HG03354 (cell line): ENCODE results near the gene HSPG2.
A peak's percentile ranks its signal among the peaks of the same experiment; 100 is the strongest.

ENCODE experiments used
- ATAC-seq: cut with Tn5 transposase; IDR thresholded peaks from one replicate; pipeline ENCODE4 v1.9.1; 2021; ENCODE audit warnings: mild to moderate bottlenecking; ENCODE audit not compliant: unreplicated experiment, poor library complexity, severe bottlenecking

Gene HSPG2

DNA sequence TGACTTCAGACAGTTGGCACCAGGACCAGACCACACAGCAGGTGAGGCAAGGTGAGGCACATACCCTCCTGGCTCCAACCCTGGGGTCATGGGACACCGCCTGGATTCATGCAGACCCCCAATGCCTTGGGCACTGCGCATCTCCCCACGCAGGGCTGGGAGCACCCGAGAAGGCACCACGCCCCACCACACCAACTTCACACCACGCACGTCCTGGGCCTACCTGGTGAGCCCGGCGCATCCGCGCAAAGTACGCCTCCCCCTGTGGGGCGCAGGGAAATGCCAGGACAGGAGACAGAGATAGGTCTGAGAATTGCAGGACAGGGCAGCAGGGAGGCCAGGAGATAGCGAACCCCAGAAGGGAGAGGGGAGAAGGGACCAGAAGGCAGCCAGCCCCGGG lies 66.5 kb downstream of the HSPG2 start:
- no peak for ATAC-seq

DNA sequence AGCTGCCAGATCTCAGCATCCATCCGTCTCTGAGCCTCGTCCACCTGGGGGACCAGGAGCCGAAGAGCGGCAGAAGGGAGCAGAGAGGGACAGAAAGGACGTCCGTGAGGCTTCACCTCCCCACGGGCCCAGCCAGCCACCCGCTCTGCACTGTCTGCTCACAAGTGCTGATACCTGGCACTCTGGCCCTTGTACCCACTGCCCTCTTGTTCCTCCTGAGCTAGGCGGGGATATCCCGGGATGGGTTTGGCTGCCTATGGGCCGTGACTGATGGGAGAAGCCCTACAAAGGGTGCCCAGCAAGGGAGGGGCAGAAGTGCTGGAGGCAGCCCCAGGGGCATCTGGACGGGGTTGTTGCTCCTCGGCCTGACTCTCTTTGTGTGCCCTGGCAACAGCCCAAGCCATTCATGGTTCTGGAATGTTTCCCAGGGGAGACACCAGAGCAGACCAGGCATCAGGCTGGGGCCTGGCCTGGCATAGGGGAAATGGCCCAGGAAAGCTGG lies 67.4 kb downstream of the HSPG2 start:
- no peak for ATAC-seq

DNA sequence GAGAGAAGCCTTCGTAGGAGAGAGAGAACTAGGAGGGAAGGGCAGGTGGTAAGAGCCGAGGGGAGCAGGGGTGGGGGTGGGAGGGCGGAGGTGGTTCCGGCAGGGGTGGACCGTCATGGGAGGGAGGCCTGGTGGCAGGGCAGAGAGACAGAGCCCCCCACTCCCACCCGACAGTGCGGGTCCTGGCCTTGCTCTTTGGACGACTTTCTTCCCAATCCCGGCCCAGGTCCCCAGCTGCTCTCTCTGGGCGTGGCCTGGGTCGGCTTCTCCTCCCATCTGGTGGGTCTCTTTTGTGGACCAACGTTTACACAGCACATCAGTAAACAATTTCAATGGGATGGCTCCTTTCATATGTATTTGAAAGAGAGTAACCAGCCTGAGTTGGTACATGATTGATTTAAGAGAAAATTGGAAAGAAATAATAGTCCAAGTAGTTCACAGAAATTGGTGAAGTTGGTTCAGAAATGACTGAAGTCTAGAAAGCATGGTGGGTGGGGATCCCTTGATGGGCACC lies 68.1 kb downstream of the HSPG2 start:
- ATAC-seq: no peak

DNA sequence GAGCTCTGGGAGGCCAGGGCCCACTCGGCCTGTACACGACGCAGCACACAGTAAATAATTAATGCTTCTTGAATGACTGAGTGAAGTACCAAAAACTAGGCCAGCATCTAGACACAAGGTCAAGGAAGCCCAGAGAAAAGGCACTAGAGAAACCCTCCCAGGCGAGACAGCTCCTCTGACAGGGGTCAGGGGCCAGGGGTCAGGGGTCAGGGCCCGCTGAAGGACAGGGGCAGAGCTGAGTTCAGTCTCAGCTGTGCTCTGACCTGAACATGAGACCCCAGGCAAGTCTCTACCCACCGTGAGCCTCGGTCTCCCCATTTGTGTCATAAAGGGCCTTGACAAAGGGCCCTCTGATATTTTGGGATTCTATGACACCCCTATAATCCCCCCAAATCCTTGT lies 68.6 kb downstream of the HSPG2 start:
- no peak for ATAC-seq

DNA sequence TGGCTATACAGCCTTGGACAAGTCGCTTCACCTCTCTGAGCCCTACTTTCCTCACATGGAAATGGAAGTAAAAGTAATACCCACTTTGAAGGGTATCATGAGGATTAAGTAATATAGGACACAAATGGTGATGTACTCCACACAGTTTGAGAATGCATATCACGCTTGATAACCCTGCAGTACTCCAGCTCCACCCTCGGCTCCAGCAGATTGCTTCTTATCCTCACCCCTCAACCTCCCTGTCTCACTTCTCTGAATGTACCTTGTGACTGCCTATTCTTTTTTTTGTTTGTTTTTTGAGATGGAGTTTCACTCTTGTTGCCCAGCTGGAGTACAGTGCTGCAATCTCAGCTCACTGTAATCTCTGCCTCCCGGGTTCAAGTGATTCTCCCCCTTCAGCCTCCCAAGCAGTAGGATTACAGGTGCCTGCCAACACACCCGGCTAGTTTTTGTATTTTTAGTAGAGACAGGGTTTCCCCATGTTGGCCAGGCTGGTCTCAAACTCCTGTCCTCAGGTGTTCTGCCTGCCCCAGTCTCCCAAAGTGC lies 69.6 kb downstream of the HSPG2 start:
- ATAC-seq: no peak

DNA sequence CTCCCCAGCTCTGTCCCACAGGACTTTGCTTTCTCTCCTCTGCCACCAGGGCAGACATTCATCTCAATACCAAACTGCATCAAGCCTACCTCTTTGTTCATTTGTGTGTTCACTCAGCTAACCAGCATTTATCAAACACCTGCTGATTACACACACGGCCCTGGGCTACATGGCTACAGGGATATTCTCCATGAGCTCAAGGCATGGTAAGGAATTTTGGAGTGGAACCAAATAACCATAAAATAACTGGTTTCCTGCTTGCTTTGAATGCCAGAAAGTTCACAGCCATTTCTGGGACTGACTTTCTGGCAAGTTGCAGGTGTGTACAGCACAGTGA lies 70.4 kb downstream of the HSPG2 start:
- peak; percentile 8 for ATAC-seq

DNA sequence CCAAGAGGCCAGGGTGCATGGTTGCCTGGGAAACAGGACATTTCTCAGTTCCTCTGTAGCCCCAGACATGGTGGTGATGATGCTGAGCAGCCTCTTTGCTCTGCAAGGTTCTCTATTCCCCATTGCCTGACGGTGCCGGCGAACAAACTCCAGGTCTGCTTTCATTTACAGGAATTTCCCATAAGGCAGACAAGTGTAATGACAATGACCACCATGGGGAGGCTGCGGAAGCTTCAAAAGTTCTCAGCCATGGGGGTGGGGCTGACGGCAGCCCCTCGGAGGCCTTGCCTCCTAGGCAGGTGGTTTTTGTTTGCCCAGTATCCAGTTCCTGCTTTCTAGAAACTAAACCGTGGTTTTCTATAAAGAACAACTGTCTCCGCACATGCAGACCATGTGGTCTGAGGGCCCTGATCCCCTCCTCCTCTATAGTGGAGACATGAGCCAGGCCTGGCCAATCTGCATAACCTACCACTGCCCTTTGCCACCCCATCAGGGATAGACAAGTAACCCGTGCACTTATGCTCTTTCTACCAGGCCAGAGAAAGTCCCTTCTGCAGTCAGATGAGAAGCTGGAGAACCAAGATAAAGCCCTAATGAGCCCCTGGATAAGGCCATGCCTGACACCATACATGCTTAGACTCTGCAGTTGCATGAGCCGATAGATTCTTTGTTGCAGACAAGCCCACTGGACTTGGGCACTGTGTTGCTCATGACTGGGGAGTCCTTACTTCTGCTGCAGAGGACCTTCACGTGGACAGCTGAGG lies 71.0 kb downstream of the HSPG2 start:
- peak; percentile 85 for ATAC-seq

DNA sequence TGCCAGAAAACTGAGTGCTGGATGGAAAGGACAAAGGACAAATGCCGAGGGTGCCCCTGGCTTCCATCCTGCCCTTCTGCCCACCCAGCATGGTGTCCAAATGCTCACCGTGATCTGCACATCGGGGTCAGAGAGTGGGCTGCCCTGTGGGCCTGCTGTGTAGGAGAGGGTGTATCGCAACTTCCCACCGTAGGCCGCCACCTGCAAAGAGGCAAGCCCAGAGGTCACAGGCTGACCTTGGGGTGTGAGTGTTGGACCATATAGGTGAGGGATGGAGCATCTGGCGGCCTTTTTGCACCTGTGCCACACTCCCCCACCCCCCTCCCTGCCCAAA lies 71.5 kb downstream of the HSPG2 start:
- no peak for ATAC-seq

DNA sequence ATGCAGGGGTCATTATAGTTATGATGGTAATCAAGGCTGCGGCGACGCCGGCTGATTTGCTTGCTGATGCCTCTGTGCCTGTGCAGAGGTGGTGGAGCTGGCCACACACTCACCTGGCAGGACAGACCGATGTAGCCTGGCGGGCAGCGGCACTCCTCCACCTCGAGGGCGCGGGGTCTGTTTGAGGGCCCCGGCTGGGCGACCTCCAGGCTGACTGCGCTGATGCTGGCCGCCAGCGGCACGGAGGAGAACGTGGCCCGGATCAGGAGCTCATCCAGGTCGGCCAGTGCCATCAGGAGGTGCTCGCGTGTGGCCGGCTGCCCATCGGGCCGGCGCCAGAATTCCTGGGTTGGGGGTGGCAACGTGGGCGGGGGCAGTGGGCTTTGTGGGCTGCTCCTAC lies 72.4 kb downstream of the HSPG2 start:
- no peak for ATAC-seq

DNA sequence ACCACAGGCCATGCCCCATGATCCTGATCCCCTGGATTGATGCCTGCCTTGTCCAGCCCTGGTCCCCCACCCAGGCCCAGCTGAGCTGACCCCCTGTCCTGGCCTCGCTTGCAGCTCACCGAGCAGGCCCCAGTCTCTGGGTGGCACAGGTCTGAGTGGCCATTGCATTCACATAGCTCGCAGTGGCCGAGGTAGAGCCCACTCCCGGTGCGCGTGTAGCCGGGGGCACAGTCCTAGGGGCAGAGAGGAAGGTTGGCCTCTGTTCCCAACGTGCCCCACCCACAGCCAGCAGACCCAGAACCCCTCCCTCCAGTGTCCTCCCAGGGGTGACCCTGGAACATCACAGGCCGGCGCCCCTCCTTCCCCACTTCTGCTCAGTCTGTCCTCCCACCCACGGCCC lies 73.1 kb downstream of the HSPG2 start:
- no peak for ATAC-seq

DNA sequence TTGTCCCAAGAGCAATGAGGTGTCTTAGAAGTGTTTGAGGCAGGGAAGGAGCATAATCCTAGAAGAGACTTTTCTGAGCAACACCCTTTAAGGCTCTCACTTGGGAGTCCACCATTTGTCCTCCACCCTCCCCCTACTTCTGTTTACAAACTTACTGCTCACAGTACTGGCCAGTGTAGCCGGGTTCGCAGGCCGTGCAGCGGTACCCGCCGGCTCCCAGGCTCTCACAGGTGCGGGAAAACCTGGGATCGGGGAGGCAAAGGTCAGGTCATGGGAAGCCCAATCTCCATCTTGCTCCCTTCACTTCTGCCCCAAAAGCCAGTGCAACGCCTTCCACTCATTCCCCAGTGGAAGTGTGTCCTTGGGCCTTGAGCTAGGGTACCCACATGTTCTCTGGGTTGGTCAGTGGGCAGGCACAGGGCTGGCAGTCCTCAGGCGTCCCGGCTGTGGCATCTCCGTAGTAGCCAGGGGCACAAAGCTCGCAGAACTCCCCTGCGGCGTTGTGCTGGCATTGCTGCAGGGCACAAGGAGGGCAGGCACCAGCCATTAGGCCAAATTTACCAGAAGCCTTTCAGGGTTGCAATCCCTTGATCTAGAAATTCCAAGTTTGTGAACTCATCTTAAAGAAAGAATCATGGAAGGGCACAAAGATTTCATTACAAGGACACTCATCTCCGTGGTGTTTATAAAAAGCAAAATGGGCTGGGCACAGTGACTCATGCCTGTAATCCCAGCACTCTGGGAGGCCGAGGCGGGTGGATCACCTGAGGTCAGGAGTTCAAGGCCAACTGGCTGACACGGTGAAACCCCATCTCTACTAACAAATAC lies 75.3 kb downstream of the HSPG2 start:
- no peak for ATAC-seq

DNA sequence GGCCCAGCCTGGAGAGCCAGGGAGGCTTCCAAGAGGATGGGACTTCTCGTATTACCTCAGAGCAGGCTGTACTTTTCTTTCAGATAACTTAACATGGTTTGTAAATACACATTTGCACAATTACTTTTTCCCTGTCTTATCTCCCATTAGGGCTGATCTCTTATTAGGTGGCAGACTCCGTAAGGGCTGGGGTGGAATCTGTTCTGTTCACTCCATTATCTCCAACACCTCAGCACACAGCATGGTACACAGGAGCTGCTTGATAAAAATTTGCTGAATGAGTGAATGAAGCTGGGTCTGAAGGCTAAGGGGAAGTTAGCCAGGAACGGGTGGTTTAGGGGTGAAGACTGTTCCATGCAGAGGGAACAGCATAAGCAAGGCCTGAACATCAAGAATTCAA lies 76.1 kb downstream of the HSPG2 start:
- no peak for ATAC-seq

DNA sequence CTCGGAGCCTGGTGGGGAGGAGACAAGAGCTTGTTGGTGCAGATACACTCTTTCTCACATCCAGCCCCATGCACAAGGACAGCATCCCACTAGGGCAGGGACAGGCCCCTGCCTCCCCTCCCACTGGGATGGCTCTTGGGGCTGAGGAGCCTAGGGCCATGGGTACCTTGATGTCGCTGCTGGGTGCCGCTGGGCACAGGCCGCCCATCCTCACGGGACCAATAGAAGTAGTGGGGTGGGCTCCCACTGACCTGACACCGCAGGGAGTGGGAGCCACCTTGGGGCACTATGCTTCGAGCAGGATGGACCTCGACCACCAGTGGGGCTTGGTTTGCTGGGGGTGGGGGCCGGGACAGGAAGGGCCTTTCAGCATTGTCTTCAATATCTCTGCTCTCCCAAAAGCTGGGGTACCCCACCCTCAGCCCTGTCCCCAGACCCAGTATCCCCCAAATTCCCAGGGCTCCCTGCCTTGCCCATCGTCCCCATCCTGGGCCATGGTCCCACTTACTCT lies 77.4 kb downstream of the HSPG2 start:
- ATAC-seq: no peak

DNA sequence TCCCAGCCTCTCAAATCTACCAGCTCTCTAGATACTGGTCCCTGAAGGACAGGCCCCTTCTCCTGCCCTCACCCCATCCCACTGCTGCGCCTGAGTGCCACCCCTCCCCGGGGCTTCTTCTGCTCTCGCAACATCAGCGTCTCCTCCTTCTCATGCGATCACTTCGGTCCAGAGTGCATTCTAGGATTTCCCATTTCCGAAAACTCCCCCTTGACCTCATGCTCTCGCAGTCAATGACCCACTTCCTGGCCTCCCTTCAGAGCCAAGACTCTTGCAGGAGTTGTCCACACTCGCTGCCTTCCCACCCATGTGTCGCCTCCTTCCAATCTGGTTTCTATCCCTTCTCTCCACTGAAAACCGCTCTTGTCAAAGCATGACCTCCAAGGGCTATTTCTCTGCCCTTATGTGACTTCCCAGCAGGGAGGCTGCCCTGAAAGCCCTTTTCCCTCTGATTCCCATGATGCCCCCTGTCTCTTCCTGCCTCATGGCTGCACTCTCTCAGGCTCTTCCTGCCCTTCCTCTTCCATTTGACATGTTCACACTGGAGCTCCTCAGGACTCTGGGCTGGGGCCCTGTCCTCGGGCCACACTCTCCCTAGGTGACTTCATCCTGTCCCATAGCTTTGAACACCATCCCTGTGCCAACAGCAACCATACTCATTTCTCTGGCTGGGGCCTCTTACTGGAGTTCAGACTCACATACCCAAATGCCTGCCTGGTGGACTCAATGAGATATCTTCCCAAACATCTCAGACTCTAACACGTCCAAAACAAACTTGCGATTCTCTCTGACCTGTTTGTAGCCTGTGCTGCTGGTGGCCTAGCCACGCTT lies 79.1 kb downstream of the HSPG2 start:
- ATAC-seq: no peak

DNA sequence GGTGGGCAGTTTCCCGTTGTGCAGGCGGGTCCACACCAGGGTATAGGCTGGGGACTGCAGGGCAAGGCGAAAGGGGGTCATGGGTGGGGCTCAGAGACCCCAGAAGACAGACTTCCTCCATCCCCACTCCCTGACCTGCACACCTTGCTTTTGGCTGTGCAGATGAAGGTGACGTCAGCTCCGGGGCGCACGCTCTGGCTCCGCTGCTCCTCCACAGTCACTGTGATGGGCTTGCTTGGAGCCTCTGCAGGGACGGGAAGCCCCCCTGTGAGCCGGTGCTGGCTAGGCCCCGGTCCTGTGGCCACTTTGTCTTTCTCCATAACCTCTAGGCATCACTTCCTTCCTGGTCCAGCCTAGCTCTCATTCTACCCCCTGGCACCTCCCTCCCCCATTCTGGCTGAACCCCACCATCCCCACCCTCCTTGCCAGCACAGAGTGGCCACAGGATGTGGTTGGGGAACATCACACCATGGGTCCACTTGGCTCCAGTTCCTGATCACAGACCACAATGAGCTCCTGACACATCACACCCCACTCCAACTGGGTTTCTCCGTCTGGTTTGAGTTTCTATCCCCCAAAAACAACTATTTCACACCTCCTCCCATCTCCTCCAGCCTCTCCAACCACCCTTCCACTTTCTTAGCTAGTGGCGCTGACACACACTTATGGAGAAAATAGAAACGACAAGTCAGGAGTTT lies 79.8 kb downstream of the HSPG2 start:
- no peak for ATAC-seq

DNA sequence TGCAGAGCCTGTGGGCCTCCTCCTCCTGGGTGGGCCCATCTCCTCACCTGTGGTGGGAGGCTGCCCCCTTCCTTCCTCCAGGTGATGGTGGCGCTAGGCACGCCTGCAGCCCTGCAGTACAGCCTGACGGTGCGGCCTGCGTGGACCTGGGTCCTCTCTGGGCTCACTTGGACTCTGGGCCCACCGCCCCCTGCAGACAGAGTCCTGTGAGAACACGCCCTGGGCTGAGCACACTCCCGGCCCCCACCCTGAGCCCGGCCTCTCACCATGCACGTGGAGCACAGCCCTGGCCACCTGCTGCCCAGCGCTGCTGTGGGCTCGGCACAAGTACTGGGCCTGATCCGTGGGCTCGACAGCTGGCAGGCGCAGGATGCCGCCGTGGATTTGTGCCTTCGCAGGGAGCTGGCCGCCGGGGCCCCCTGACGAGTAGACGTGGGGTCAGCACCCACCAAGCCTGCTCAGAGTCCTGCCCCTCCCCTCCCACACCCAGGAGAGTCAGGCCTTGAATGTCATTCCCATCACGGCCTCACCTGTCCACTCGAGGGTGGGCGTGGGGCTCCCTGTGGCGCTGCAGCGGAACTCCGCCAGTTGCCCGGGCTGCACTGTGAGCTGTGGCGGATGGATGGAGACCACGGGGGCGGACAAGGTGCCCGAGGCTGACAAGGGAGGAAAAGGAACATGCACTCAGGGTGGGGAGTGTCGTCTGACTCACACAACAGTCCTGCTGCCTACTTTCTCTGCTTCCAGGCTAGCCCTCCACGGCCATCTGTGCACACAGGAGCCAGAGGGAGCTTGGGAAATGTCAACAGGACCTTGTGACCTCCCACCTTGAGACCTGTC lies 81.6 kb downstream of the HSPG2 start:
- no peak for ATAC-seq

DNA sequence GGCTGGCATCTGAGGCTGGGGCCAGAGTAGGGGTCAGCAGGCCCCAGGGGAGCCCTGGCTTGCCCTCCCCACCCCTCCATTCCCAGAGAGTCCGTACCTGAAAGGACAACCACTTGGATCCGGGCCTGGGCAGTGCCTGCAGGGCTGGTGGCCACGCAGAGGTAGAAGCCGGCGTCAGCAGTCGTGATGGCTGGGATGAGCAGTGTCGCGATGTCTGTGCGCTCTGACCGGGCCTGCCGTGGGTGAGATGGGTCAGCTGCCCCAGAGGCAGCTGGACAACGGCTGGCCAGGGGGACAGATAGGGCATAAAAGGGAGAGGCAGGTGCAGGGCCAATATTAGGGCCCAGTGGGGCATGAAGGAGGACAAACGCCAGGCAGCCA lies 82.4 kb downstream of the HSPG2 start:
- no peak for ATAC-seq

DNA sequence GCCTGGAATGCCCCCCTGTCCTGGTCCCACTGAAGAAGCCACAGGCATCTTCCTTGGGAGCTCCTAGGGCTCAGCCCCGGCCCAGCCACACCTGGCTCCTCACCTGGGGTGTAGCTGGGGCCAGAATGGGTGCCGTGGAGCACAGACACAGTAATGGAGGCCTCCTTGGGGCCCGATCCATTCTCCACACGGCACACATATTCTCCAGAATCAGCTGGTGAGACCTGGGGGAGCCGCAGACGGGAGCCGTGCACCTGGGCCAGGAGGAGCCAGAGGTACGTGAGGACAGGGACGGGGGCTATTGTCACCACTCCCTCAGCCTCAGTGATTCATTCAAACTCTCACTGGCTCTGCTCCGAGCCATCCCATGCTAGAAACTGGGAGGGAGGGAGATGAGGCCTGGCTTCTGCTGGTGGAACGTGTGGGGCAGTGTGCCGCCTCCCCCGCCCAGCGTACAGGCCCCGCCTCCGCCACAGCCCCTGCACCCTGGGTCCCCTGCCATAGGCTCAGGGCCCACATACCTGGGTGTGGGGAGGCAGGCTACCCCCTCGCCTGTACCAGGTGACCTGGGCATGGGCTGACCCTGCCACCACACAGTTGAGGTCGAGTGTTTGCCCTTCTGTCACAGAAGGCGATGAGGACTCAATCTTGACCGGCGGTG lies 82.9 kb downstream of the HSPG2 start:
- no peak for ATAC-seq
